T-helper 17 cell (primary cell): ENCODE results near the gene MMAA. TPM values are rescaled to one million over a fixed set of nuclear protein-coding genes. Genes with fewer than 3 reads are reported as not detected.

Experiments used
- ATAC-seq: fragments of 150-1000 bp; cut with Tn5 transposase; 2 replicates; pipeline ENCODE4 v1.10.0; 2021; ENCODE audit warnings: mild to moderate bottlenecking, moderate library complexity
- DNase-seq, 3 donors: peaks; one replicate each; pipeline versions ENCODE4 v3.0.0 to v3.0.0-alpha.2; 2020 to 2021
- H3K9me3 ChIP-seq: one replicate; pipeline ENCODE4 v1.7.0; 2013; ENCODE audit warnings: low read length, mild to moderate bottlenecking; ENCODE audit not compliant: control insufficient read depth, poor library complexity, severe bottlenecking
- H3K27ac Mint-ChIP-seq: one replicate; pipeline ENCODE4 v1.8.0; 2022; ENCODE audit warnings: mild to moderate bottlenecking, moderate library complexity, mixed read lengths
- H3K27me3 Mint-ChIP-seq: one replicate; pipeline ENCODE4 v1.8.0; 2022; ENCODE audit warnings: mixed read lengths
- H3K36me3 Mint-ChIP-seq: one replicate; pipeline ENCODE4 v1.8.0; 2022; ENCODE audit warnings: low read depth, mixed read lengths
- H3K4me1 Mint-ChIP-seq: one replicate; pipeline ENCODE4 v1.8.0; 2022; ENCODE audit warnings: mild to moderate bottlenecking, mixed read lengths
- H3K4me3 Mint-ChIP-seq: one replicate; pipeline ENCODE4 v1.8.0; 2022; ENCODE audit warnings: mild to moderate bottlenecking, moderate library complexity, mixed read lengths
- total RNA-seq, 4 donors: library from RNA in 2 of 4; stranded (reverse) in 2 of 4; gene quantifications; one replicate each; pipeline ENCODE4 v1.2.3 and lab custom pipeline; 2022 to 2026

Gene MMAA
- total RNA-seq, 2 donors from 2014 or later = 7.4 to 10.4 TPM

DNA sequence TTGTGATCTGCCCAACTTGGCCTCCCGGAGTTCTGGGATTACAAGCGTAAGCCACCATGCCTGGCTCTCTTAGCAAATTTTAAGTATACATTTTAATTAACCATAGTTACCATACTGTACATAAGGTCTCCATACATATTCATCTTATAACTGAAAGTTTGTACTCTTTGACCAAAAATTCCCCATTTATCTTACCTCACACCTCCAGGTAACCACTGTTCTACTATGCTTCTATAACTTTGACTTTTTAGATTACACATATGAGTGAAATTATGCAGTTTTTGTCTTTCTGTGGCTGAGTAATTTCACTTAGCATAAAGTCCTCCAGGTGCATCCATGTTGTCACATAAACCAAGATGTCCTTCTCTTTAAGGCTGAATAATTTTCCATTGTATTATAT, 78.1 kb downstream of the MMAA start:
- DNase-seq = no peak
- no peak for ATAC-seq
- H3K36me3 Mint-ChIP-seq = no peaks in the 10 kb centered on the region

GRCh38 chr4:145698507-145698906, 79.3 kb downstream of the MMAA start:
- DNase-seq = no peak

More for the DNA sequence above, 78.1 kb downstream of the MMAA start:
- no peaks in the 10 kb centered on the region for H3K9me3 ChIP-seq
- no peak overlapping the region for H3K4me3 Mint-ChIP-seq
- H3K27ac Mint-ChIP-seq = no peak overlapping the region
- no peaks in the 10 kb centered on the region for H3K4me1 Mint-ChIP-seq
- H3K27me3 Mint-ChIP-seq = peaks cover 16% of the 10 kb centered on the region

GRCh38 chr4:145703850-145704497, 84.8 kb downstream of the MMAA start:
- no peaks in the 10 kb centered on the region for H3K9me3 ChIP-seq
- Mint-ChIP-seq H3K4me3 (no peak overlapping the region), H3K27me3 (peaks cover 16% of the 10 kb centered on the region), H3K36me3 (no peaks in the 10 kb centered on the region), H3K27ac (no peak overlapping the region), H3K4me1 (peaks cover 5% of the 10 kb centered on the region)
- ATAC-seq (no peak), DNase-seq (no peak)

More at GRCh38 chr4:145698507-145698906, 79.3 kb downstream of the MMAA start:
- H3K27ac Mint-ChIP-seq = no peak overlapping the region
- ATAC-seq = no peak
- H3K27me3 Mint-ChIP-seq = peaks cover 16% of the 10 kb centered on the region
- no peaks in the 10 kb centered on the region for H3K36me3 Mint-ChIP-seq
- no peak overlapping the region for H3K4me3 Mint-ChIP-seq
- peaks cover 5% of the 10 kb centered on the region for H3K4me1 Mint-ChIP-seq
- no peaks in the 10 kb centered on the region for H3K9me3 ChIP-seq

- peaks cover under 1% of the 10 kb centered on the region for H3K36me3 Mint-ChIP-seq
- H3K27me3 Mint-ChIP-seq = no peaks in the 10 kb centered on the region
- no peak overlapping the region for H3K4me3 Mint-ChIP-seq
- no peak overlapping the region for H3K27ac Mint-ChIP-seq
- H3K4me1 Mint-ChIP-seq = no peaks in the 10 kb centered on the region
- ATAC-seq = no peak
- DNase-seq = no peak
- H3K9me3 ChIP-seq = no peaks in the 10 kb centered on the region
These were observed 90.2 kb downstream of the MMAA start for GRCh38 chr4:145709336-145709735.

Other genes starting within 250 kb of the MMAA start
- 10 to 100 TPM in 1 of 2 donors, 1 to 10 TPM in 1; 1.3 to 16.7 TPM for gene SMAD1, start 137.5 kb upstream of the MMAA start, total RNA-seq
- not detected for gene C4orf51, start 60.8 kb downstream of the MMAA start, total RNA-seq